Right ventricle myocardium inferior (tissue), 1 donor: ENCODE data around the gene CDA. TPM values are rescaled to one million over a fixed set of nuclear protein-coding genes. Genes with fewer than 3 reads are reported as not detected.

Source experiments
- ATAC-seq: fragments of 200-7000 bp; cut with Tn5 transposase; one replicate; pipeline ENCODE4 v1.9.1; 2020; ENCODE audit warnings: mild to moderate bottlenecking, moderate library complexity
- DNase-seq: peaks from one replicate; pipeline ENCODE4 v3.0.0; 2021; ENCODE audit errors: missing footprints
- intact Hi-C: fragments of 100-400 bp; cut with DNase I; formaldehyde crosslinking; loops from one replicate; pipeline ENCODE4 v1.11.0; 2022
- total RNA-seq: library from RNA; stranded (reverse); fragmentation: NEBNext Ultra II Directional; extraction: Animal tissue kit (Norgen Biotek cat#: 25700); gene quantifications from one replicate; pipeline ENCODE4 v1.2.1, GENCODE V29; 2021
- donor health status: DM: no; HTN: yes; CAD: no; lungs with severe emphysema.

The CDA gene
- total RNA-seq, 1 donor from 2014 or later = 3.2 TPM

DNA sequence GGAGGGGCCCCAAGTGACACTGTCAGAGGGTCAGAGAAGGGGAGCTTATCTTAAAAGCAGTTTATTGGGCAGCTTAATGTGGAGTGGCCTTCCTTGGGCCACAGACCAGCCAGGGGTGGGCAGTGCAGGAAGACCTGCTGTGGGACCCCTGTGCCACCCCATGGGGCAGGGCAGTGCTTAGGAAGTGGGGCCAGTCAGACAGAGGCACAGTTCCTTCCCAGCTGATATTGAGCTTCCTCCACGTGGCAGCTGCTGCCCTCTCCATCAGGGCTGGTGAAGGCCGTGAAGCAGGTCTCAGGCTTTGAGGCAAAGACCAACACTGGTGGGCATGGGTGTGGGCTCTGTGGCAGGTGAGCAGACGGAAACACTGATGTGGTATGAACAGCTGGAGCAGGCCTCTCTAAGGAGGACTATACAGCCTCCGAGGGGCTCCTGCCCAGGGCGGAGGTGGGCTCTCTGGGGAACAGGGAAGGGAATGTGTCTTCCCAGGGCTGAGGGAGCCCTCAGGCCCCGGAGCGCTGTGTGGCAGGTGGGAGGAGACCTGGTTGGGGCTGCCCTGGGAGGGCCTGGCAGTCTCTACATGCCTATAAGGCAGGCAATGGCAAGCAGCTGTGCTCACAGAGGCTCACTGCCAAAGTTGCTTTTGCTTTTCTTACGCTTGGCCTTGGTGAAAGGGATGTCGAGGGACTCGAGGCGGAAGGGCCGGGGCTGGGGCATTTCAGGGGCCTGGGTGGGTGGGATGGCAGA, 75.2 kb downstream of the CDA start:
- ATAC-seq (no peak), DNase-seq (no peak)
- intact Hi-C loops = no loop called here

DNA sequence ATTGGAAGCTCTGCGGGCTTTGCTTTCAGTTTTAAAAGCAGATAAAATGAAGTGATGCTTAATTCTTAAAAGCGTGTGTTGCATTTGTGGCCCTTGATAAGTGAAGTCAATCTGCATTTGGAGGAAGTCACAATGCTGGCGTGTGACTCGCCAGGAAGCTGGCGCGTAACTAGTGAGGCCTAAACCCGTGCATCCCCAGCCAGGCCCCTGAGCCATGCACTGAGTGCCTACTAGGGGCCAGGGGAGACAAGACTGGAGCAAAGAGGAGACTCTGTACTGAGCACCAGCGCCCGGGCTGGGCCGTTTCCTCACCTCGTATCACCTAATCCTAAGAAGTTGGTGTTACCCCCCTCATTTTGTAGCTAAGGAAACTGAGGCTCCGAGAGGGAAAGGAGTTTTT, 76.8 kb downstream of the CDA start:
- no peak for DNase-seq
- intact Hi-C loops = loop anchor here (2.0 kb wide), 1 partner anchor 19 kb away; no protein-coding TSS in a partner anchor
- ATAC-seq = no peak

DNA sequence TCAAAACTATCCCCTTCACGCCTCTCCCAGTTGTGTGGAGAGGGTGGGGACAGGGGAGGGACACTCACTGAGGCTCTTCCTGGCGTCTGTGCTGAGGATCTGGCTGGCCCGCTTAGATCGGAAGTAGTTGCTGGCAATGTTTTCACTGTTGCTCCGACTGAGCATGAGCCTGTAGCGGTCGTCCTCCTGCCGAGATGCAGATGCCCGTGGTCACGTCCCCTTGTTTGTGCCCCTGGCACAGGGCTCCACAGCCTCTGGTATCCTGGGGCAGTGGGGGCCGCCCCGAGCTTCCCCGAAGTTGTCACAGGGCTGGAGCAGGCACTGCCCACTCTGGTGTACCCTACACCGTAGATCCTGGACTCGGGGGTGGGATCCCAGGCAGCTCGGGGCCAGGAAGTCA, 77.2 kb downstream of the CDA start:
- intact Hi-C loops = loop anchor here (2.0 kb wide), 1 partner anchor 19 kb away; no protein-coding TSS in a partner anchor
- no peak for DNase-seq
- no peak for ATAC-seq

DNA sequence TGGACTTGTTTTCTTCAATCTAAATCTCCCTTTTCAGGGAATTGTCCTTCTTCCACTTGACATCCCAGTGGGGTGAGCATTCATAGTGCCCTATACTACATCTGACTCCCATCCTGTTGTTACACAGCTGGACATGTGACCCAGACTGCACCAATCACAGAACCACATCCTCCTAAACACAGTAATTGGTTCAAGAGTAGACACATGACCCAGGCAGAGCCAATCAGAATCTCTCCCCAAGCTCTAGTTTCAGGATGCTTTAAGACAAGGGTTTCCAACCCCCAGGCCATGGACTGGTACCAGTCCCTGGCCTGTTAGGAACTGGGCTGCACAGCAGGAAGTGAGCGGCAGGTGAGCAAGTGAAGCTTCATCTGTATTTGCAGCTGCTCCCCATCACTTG, 77.9 kb downstream of the CDA start:
- DNase-seq (no peak), ATAC-seq (no peak)
- intact Hi-C loops = loop anchor here (2.0 kb wide), 1 partner anchor 18 kb away; no protein-coding TSS in a partner anchor

Other genes starting within 250 kb of the CDA start
- gene CAMK2N1, start 102.9 kb upstream of the CDA start, total RNA-seq = 11.8 TPM
- 44.6 TPM for gene MUL1, start 80.9 kb upstream of the CDA start, total RNA-seq
- 4.5 TPM for gene FAM43B, start 36.5 kb upstream of the CDA start, total RNA-seq
- gene PINK1, start 44.4 kb downstream of the CDA start, total RNA-seq = 288 TPM
- 150 TPM for gene DDOST, start 72.3 kb downstream of the CDA start, total RNA-seq
- 6.0 TPM for gene KIF17, start 128.9 kb downstream of the CDA start, total RNA-seq
- not detected for gene SH2D5, start 143.6 kb downstream of the CDA start, total RNA-seq
- 110 TPM for gene HP1BP3, start 198.2 kb downstream of the CDA start, total RNA-seq